Esophagus muscularis mucosa (tissue), 3 donors: ENCODE measurements around the gene TFIP11.

ENCODE experiments used
- POLR2A ChIP-seq: fragments of 450-650 bp; IDR thresholded peaks from one replicate; pipeline ENCODE4 v1.6.1; 2017; ENCODE audit warnings: antibody characterized with exemption, moderate library complexity, mild to moderate bottlenecking, low read depth
- TF ChIP-seq, protein P1 (sequence below), 3 experiments: fragments of 200-600 bp in 2 of 3; fragments of 450-650 bp in 1 of 3; sonication (generic) in 2 of 3; IDR thresholded peaks; one replicate each; pipeline ENCODE4 v1.5.1; 2017 to 2019; ENCODE audit warnings: antibody characterized with exemption in 3 of 3, mild to moderate bottlenecking in 2 of 3, moderate library complexity in 1 of 3

GRCh38 chr22:26545385-26545784 lies 33.1 kb upstream of the TFIP11 start:
- TF ChIP-seq, protein P1, sequence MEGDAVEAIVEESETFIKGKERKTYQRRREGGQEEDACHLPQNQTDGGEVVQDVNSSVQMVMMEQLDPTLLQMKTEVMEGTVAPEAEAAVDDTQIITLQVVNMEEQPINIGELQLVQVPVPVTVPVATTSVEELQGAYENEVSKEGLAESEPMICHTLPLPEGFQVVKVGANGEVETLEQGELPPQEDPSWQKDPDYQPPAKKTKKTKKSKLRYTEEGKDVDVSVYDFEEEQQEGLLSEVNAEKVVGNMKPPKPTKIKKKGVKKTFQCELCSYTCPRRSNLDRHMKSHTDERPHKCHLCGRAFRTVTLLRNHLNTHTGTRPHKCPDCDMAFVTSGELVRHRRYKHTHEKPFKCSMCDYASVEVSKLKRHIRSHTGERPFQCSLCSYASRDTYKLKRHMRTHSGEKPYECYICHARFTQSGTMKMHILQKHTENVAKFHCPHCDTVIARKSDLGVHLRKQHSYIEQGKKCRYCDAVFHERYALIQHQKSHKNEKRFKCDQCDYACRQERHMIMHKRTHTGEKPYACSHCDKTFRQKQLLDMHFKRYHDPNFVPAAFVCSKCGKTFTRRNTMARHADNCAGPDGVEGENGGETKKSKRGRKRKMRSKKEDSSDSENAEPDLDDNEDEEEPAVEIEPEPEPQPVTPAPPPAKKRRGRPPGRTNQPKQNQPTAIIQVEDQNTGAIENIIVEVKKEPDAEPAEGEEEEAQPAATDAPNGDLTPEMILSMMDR (IDR thresholded peaks at IDR 0.05): no peak
- TF ChIP-seq POLR2A: no peak
